Stimulated activated effector memory CD8-positive, alpha-beta T cell treated with anti-CD3 and anti-CD28 coated beads, Interleukin-12 subunit alpha, Interleukin-12 subunit beta, amount 100 ng/mL, for 72 hours (primary cell): ENCODE results near the gene TPM4.

Experiments
- ATAC-seq: fragments of 150-1000 bp; cut with Tn5 transposase; 2 replicates; pipeline ENCODE4 v1.10.0; 2021
- DNase-seq, 2 donors: peaks; one replicate each; pipeline ENCODE4 v3.0.0; 2021 to 2022; ENCODE audit warnings: low spot score in 2 of 2
- H3K27ac Mint-ChIP-seq: one replicate; pipeline ENCODE4 v1.8.0; 2022; ENCODE audit warnings: mild to moderate bottlenecking, mixed read lengths
- H3K36me3 Mint-ChIP-seq: one replicate; pipeline ENCODE4 v1.8.0; 2022; ENCODE audit warnings: mild to moderate bottlenecking, mixed read lengths
- H3K4me1 Mint-ChIP-seq: one replicate; pipeline ENCODE4 v1.8.0; 2022; ENCODE audit warnings: mixed read lengths
- H3K4me3 Mint-ChIP-seq: one replicate; pipeline ENCODE4 v1.8.0; 2022; ENCODE audit warnings: mild to moderate bottlenecking, mixed read lengths
- H3K9me3 Mint-ChIP-seq: one replicate; pipeline ENCODE4 v1.8.0; 2022; ENCODE audit warnings: mixed read lengths

The TPM4 gene

DNA sequence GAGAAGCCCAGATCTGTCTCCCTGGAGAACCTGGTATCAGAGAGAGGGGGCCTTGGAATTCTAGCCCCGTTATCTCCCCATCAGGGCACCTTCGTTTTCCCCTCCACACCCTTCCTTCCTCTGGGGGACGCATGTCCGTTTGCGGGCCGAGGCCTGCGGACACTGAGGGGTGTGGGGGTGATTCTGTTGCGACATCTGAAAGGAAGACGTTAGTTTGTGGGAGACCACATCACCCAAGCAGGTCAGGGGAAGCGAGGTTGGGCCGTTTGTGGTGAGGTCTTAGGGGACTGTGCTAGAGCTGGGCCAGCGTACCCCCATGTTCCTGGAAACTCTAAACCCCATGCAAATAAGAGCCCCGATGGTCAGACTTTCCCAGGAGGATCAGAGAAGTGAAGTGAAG lies 63.5 kb downstream of the TPM4 start:
- Mint-ChIP-seq H3K4me3 (peak overlapping the region; percentile 45), H3K9me3 (no peaks in the 10 kb centered on the region), H3K4me1 (peaks cover 76% of the 10 kb centered on the region), H3K36me3 (peaks cover 21% of the 10 kb centered on the region), H3K27ac (peak overlapping the region; percentile 84)
- ATAC-seq (peak; percentile 20), DNase-seq (peak in 1 of 2 donors; percentile 68)

GRCh38 chr19:16141043-16141442 lies 64.7 kb downstream of the TPM4 start:
- peak overlapping the region; percentile 87 for H3K27ac Mint-ChIP-seq
- peaks cover 76% of the 10 kb centered on the region for H3K4me1 Mint-ChIP-seq
- ATAC-seq (peak; percentile 41), DNase-seq (peak in 1 of 2 donors; percentile 61)
- peak overlapping the region; percentile 39 for H3K4me3 Mint-ChIP-seq
- H3K9me3 Mint-ChIP-seq, result no peaks in the 10 kb centered on the region
- H3K36me3 Mint-ChIP-seq, result peaks cover 20% of the 10 kb centered on the region

- ATAC-seq, result no peak
- peak overlapping the region; percentile 65 for H3K27ac Mint-ChIP-seq
- peaks cover 69% of the 10 kb centered on the region for H3K4me1 Mint-ChIP-seq
- DNase-seq, result no peak
- H3K4me3 Mint-ChIP-seq, result peak overlapping the region; percentile 100
- no peaks in the 10 kb centered on the region for H3K9me3 Mint-ChIP-seq
- H3K36me3 Mint-ChIP-seq, result peaks cover 29% of the 10 kb centered on the region
Observed at GRCh38 chr19:16142032-16142580, 65.8 kb downstream of the TPM4 start.

- H3K36me3 Mint-ChIP-seq, result peaks cover 43% of the 10 kb centered on the region
- peak within 1 kb of the TSS; percentile 100 for H3K4me3 Mint-ChIP-seq
- DNase-seq (peak; percentile 44 to 80), ATAC-seq (peak; percentile 92)
- peak within 1 kb of the TSS; percentile 99 for H3K27ac Mint-ChIP-seq
- H3K9me3 Mint-ChIP-seq, result no peaks in the 10 kb centered on the region
- H3K4me1 Mint-ChIP-seq, result peaks cover 64% of the 10 kb centered on the region
Observed at GRCh38 chr19:16143399-16144215, 67.3 kb downstream of the TPM4 start, which contains the start of gene HSH2D. Gene HSH2D (plus strand): TSS chr19:16143685. CDS start chr19:16148751, 5,066 bp downstream.

DNA sequence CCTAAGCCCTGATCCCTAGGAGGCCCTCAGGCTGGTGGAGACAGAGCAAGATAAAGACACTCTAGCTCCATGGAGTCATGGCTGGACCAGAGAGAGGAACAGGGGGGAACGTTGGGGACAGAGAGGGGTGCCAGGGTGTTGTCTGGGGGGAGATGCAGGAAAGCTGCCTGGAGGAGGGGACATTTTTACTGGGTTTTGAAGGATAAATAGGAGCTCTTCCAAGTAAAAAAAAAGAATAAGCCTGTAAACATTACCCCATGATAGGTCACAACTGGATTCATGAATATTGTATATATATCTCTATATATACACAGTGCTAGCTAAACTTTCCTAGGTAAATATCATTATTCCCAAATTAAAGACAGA lies 67.9 kb downstream of the TPM4 start:
- Mint-ChIP-seq H3K4me3 (peak overlapping the region; percentile 100), H3K27ac (peak overlapping the region; percentile 99), H3K9me3 (no peaks in the 10 kb centered on the region), H3K36me3 (peaks cover 44% of the 10 kb centered on the region), H3K4me1 (peaks cover 64% of the 10 kb centered on the region)
- DNase-seq (no peak), ATAC-seq (peak; percentile 15)

- DNase-seq (no peak), ATAC-seq (no peak)
- peak overlapping the region; percentile 70 for H3K27ac Mint-ChIP-seq
- peaks cover 63% of the 10 kb centered on the region for H3K36me3 Mint-ChIP-seq
- H3K9me3 Mint-ChIP-seq, result no peaks in the 10 kb centered on the region
- peak overlapping the region; percentile 100 for H3K4me3 Mint-ChIP-seq
- peaks cover 51% of the 10 kb centered on the region for H3K4me1 Mint-ChIP-seq
Observed at GRCh38 chr19:16146112-16146511, 69.8 kb downstream of the TPM4 start.

DNA sequence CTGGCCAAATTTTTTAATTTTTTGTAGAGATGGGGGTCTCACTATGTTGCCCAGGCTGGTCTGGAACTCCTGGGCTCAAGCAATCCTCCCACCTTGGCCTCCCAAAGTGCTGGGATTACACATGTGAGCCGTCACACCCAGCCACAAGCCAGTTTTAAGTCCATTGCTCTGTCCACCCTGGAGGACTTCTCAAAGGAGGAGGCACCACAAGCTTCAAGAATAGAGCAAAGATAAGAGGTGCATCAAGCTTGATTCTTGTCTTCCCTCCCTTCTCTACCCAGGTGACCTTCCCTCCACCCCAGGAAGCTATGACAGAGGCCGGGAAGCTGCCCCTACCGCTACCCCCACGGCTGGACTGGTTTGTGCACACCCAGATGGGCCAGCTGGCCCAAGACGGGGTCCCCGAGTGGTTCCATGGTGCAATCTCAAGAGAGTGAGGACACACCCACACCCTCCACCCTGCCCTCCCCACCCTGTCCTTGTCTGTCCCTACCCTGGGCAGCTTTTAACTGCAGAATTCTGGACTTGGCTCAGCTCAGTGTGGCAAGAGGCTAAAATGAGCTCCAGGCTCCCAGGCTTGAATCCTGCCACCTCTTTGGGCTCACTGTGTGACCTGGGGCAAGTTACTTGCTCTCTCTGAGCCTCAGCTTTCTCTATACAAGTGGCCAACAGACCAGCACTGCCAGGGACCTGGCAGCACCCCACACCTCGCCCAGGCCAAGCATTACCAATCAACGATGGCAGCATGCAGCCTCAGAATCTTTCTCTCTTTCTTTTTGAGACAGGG lies 72.3 kb downstream of the TPM4 start:
- Mint-ChIP-seq H3K4me3 (no peak overlapping the region), H3K36me3 (peaks cover 88% of the 10 kb centered on the region), H3K27ac (peak overlapping the region; percentile 83), H3K4me1 (peaks cover 32% of the 10 kb centered on the region), H3K9me3 (no peaks in the 10 kb centered on the region)
- no peak for ATAC-seq
- no peak for DNase-seq
